Measurements from ENCODE around the gene RUNX1.

Gene RUNX1

DNA sequence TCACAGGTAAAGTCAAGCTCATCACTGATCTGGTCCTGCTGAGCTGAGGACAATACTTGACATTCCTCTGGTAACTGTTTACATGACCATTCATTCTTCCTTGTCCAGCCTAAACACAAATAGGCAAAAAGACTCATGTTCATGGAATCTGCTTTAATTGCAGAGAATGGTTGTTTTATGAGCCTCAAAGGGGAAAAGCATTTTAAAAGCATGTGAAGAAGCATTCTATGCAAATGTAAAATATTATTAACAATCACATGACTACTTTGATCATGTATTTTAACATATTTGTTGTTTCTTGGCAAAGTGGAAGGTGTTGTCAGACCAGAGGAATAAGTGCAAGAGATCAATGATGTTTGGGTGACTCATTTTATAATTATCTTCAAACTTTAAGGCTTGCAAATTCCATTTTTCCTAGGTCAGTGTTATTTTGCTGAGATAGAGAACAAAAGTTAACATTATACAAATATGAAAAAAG is 133.7 kb downstream of the RUNX1 start:
- no peak for DNase-seq

DNA sequence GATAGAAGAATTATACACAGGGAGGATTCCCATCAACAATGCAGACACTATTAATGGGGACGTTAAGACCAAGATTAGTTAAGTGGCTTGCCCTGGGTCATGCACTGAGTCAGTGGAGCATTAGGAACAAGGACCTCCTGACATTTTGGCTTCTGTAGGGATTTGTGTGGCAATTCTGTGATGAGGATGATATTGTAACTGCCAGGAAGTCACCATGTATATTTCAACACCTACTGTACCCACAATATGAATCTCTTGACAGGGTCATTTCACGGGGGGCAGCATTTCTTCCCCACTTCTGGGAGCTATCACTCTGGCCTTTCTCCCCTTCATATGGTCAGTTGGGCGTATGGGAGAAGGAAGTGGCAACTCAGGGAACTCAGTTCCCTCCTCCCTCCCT is 134.9 kb downstream of the RUNX1 start:
- DNase-seq, result peak; percentile 68

DNA sequence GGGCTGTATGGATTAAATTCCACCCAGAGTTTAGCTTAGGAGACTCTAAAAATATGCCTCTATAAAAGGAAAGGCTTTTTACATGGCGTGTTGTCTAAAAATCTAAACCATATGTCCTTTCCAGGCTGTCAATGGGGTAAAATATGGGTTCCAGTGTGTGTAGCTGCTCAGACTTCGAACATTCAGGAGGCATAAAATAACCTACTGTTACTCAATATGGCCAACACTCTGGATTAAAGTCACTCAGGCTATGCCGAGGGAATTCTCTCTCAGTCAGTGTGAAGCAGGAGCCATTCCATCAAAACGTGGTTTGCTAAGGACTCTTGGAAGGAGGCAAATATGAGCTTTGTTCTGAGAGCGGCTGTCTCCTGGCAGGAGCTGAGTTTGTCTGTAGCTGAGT is 135.3 kb downstream of the RUNX1 start:
- no peak for DNase-seq

DNA sequence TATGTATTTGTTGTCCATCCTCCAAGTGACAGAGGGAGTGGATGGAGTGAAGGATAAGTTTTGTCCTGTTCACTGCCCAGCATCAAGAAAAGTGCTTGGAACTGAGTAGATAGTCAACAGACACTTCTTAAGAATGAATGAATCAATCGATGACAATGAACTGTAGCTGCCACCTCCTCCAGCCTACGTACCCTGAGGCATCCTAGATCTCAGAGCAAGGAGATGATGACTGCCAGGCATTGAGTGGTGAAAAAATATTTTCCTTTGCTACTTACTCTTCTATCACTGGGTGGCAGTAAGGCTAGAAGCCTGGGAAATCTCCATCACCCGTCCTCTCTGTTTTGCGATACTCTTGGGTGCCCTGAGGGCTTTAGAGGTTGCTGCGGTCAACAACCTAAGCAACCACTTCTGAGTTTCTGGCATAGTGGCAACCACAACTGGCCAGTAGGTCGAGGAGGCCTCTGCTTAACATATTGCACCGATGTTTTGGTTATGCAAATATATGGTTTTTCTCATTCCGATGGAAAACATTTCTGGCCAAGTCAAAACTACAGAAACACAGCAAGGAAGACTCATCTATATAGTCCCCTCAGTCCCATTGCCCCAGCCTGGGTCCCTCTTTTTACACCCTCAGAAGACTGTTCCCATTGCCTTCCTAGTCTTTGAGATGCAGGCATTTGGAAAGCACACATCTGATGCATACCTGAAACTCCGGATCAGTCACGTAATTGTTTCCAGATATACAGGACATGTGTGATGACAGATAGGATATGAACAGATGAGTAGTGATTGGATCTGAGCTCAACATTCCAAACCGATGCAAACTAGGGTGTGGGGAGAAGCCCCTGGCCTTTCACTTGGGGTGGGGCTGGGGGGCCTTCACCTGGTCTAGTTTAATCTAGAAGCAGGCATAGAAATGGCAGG is 136.8 kb downstream of the RUNX1 start:
- DNase-seq, result no peak

DNA sequence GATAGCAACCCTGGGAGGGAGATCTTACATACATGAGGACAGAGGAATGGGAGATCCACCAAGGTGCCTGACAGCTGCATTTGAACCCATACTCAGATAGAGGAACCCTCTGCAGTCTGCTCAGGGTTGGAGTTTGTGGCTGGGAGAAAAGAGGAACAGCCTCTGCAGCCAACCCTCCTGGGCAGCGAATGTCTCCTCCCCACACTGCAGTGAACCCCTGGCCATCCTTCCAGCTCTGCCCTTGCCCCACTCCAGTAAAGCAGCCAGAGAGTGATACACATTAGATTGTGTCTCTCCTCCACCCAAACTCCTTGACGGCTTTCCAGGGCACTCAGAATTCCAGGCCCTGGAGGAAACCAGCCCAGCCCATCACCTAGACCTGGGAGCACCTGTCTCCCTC is 137.7 kb downstream of the RUNX1 start:
- peak; percentile 51 for DNase-seq

DNA sequence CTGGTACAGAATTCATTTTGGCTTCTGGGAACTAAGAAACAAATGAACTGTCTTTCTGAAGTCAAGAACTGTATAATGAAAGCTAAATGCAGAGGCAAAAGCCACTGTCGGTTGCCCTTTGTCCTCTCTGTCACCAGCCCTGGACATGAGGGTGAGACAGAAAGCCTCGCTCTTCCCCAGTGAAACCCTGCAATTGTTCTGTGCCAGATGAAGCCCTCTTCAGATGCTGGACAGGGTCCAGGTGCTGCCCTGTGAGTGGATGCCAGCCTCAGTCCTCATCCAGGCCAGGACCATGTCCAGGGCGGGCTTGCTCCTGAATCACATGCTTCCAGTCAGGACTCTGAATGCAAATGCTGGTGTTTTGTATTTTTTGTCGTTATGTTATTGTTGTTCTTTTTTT is 138.7 kb downstream of the RUNX1 start:
- no peak for DNase-seq

DNA sequence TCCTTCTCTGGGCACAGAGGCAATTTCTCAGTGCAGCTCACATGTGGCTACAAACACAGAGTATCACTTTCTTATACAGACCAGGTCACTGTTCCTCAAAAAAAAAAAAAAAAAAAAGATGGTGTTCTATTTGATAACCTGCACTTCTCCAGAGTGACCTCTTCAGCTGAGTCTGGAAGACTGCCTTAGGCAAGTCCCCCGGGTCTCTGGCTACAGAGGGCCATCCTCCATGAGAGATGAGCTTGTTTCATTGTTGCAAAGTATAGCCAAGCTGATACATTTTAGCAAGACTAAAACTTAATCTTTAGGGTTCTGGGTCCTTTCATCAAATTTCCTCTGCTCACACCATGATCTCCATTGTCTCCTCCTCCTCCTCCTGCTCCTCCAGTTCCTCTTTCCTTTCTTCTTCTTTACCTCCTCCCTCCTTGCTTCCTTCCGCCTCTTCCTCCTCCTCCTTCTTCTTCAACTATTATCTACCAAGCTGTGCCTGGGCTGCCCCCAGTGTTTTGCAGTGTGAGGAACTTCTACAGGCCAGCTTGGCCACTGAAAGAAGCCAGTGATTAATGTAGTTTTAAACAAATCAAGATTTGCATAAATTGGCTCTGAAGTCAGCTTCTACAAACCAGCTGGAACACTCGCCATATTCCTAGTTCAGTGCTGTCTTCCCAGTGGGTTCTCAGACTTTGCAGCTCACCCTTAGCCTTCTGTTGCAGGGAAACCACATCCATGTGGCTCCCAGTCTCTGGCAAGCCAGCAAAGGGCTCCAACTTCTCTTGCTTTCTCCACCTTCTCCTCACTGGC is 139.4 kb downstream of the RUNX1 start:
- peak; percentile 25 for DNase-seq

DNA sequence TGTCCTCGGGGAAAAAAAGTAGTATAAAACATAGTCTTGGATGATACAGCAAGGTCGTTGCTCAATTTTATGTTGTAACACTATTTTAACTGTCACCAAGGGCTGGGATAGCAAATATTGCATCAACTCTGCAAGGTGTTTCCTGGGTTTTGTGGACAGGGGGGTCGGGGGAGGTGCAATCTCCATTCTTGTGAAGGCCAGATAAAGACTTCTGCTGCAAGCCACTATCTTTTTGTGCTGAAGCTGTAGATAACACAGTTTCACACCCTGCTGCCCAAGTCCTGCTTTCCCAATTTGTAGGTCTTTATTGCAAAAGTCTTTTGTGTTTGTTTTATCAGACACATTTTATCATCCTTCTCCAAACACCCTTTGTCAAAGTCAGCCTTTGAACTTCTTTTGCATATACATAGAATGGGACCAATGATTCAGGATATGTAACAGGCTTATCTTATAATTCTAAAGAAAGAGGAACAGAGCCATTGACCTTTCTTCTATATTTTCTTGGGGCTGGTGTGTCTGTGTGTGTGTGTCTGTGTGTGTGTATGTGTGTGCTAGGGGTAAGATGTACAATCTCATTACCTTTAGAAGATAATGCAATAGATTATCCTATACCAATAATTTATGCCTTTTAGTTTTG is 140.6 kb downstream of the RUNX1 start:
- peak; percentile 84 for DNase-seq

DNA sequence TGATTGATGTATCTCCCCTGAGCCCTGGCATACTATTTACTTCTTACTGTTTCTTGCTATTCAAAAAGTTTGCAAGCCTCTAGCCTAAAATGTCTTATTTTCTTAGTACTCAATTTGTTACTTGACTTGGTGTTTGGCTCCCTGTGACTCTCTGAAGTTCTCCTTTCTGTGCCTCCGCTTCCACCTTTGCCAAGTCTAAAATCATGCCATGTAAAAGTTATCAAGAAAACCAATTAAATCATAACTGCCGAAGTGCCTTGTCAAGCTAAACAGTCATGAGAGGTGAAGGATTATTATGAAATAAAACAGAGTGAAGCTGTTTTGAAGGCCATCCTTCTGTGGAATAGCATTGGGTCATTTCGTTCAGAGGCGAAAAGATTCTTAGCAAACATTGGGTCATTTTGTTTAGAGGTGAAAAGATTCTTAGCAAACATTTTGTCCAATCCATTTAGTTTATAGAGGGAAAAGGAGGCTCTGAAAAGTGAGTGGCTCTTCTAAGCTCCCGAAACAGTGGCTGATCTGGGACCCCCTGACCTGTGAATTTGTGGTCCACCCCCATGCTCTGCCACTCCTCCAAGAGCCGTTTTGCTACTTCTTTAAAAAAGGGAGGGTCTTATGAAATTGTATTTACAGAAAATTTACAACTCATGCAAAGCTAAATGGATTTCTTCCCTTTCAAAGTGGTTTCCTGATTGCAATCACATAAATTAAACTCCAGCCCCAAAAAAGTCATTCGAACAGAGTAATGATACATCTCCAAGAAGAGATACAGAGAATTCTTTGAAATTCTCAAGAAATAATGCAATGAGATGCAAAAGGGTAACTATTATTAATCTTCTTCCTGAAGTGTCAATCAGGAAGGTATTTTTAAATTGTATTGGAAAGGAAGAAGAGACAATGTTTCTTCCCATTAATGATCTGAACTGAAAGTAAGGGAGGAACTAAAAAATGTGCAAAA is 141.4 kb downstream of the RUNX1 start:
- DNase-seq, result peak; percentile 15

DNA sequence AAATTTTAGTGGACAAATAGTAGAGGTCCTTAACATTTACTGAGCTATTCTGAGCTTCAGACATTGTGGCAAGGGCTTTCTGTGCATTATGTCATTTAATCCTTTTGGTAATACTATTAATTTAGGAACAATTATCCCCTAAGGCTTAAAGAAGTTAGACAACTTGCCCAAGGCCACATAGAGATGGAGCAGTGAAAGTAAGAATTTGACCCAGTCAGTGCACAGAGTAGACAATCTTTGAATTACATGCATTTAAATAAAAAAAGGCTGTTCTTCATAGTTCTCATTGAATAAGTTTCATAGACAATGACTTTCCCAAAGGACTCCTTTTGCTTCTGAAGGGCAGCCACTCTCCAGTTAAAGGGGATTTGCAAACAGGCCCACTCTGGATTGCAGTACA is 142.7 kb downstream of the RUNX1 start:
- no peak for DNase-seq

DNA sequence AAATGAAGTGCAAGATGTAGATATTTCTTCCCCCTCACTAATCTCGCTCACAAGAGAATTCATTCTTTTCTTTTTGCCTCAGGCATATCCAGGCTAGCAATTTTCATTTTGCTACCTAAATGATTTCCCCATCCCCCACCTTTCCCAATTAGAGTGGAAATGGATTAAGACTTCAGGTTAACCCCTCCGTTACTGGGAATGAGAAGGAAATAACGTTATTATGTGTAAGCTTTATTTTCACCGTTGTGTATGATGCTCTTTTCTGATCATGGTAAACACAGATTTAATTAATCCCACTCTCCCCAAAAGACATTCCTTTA is 143.9 kb downstream of the RUNX1 start:
- DNase-seq, result no peak

DNA sequence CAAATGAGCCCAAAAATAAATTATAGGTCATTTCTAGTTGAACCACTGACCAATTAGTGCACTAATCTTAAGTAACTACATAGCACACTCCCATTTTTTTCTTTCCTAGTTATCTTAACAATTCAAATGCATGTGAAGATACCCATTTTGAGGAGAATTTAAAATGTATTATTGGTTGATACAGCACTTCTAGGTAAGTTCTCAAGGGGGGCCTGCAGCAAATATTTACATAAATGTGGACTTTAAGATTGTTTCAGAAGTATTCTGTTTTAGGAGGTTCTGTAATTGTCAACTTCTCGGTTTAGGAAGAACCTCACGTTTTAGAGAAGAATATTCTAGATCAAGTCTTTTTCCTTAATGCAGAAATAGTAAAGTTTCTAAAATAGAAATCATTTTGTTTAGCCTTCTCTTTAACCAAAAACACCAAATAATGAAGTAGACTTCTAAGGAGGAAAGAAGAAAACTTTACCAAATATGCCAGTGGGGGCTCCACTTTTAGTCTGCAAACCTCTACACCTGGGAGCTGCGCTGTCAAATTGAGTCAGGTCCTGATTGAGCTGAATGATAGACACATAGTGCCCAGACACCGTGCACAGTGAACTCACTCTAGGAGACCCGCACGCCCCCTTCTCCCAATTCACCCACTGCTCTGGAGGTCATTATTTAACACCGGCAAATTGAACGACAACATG is 144.4 kb downstream of the RUNX1 start:
- DNase-seq, result no peak

DNA sequence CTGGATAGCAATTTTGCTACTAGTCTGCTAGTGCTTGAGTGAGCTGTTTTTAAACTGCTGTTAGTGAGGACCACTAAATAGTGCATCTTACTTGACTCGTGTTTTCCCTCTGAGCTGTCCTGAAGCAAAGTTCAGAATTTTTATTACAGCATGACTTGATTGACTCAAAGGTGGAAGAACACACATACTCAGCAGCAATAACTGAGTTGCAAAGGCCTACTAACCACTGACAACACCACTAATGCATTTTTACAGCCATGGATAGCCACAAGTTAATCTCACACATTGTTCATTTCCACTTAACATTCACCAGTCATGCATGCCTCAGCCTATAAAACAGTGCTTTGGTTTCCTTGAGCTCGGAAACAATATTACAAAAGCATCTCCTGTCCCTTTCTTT is 148.7 kb downstream of the RUNX1 start:
- DNase-seq, result no peak

DNA sequence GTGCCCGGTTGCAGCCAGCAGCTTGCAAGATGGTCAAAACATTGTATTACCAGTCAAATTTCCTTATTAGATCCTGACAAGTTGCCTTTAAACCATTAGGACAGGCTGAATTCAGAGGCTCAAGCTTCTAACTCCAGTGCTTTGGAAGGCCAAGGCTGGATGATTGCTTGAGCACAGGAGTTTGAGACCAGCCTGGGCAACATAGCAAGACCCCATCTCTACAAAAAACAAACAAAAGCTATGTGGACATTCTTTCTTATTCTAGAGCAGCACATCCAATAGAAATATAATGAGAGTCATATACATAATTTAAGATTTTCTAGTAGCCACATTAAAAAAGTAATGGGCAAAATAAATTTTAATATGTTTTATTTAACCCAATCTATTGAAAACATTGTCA is 149.3 kb downstream of the RUNX1 start:
- no peak for DNase-seq

DNA sequence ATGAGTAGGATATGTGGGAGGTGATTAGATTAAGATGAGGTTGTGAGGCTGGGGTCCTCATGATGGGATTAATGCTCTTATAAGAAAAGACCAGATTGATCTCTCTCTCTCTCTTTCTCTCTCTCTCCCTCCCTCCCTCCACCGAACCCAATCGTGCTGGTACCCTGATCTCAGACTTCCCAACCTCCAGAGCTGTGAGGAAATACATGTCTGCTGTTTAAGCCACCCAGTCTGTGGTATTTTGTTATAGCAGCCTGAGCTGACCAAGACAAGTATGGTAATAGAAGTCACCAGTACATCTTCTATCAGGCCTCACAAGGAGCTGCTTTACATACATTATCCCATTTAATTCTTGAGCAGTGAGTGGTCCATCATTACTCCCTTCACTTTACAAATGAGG is 149.8 kb downstream of the RUNX1 start:
- DNase-seq, result no peak

DNA sequence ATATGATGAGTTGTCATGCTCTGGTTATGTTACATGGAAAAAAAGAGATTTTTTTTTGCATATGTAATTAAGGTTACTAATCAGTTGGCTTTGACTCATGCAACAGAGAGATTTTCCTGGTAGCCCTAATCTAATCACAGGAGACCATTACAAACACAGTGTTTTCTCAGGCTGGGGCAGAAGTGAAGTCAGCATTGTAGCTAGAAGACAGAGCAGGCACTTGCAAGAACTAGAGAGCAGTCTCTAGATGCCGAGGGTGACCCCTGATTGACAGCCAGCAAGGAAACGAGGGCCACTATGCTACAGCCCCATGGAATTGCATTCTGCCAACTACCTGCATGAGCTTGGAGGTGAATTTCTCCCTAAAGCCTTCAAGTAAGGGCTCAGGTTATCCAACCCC is 151.3 kb downstream of the RUNX1 start:
- DNase-seq, result no peak

DNA sequence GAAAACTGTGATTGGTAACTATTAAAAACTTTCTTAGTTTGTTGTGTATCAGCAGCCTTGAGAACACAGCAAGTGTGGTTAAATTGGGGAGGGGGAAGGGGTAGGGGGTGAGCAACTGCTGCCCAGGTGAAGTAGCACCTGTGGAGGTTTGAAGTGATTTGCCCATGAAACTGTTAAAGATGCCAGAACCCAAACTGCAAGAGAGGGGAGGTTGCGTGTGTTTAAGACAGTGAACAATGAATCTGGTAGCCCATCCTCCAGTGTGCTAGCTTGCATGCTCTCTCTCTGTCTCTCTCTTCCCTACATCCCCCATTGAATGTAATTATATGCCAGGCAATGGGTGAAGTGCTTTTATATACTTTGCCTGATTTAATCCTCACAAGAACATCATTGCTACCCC is 154.7 kb downstream of the RUNX1 start:
- no peak for DNase-seq

DNA sequence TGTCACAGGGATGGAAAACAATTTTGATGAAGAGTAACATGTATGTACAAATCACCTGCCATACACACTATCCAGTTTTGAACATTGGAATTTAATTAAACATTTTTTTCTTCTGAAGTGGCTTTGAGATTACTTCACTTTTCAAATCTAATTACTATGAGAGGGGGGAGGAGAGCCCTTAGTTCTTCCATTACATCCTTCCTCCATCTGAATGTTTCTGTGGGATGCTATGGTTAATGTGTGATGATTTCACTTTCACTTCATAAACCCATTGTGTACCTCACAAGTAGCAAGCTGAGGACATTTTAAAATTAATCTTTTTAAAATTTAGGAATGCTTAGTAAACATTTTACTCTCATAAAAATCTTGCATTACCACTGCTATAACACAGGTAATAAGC is 156.9 kb downstream of the RUNX1 start:
- peak; percentile 37 for DNase-seq

DNA sequence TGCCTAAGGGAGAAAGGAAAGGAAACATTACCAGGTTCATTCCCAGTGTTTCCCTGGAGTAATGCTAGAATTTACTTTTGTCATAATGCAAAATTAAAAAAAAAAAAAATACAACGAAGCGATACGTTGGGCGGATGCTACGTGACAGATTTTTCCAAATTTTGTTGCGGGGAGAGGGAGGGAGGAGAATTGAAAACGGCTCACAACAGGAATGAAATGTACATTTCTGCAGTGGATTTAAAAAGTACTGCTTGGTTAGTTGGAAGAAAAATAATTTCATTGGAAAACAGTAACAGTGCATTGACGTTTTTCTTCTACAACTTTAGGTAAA is 157.5 kb downstream of the RUNX1 start:
- DNase-seq, result no peak

DNA sequence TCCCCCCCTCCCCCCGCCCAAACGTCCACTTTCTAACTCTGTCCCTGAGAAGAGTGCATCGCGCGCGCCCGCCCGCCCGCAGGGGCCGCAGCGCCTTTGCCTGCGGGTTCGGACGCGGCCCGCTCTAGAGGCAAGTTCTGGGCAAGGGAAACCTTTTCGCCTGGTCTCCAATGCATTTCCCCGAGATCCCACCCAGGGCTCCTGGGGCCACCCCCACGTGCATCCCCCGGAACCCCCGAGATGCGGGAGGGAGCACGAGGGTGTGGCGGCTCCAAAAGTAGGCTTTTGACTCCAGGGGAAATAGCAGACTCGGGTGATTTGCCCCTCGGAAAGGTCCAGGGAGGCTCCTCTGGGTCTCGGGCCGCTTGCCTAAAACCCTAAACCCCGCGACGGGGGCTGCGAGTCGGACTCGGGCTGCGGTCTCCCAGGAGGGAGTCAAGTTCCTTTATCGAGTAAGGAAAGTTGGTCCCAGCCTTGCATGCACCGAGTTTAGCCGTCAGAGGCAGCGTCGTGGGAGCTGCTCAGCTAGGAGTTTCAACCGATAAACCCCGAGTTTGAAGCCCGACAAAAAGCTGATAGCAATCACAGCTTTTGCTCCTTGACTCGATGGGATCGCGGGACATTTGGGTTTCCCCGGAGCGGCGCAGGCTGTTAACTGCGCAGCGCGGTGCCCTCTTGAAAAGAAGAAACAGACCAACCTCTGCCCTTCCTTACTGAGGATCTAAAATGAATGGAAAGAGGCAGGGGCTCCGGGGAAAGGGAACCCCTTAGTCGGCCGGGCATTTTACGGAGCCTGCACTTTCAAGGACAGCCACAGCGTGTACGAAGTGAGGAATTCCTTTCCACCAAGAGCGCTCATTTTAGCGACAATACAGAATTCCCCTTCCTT is 158.1 kb downstream of the RUNX1 start:
- DNase-seq, result peak; percentile 40

DNA sequence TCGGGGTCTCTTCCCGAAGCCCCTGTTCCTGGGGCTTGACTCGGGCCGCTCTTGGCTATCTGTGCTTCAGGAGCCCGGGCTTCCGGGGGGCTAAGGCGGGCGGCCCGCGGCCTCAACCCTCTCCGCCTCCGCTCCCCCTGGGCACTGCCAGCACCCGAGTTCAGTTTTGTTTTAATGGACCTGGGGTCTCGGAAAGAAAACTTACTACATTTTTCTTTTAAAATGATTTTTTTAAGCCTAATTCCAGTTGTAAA is 158.7 kb downstream of the RUNX1 start:
- DNase-seq, result no peak
